GM19438 (cell line): ENCODE measurements around the gene PTPRC.

Experiments
- ATAC-seq: cut with Tn5 transposase; IDR thresholded peaks from one replicate; pipeline ENCODE4 v1.9.1; 2021; ENCODE audit warnings: low read depth; ENCODE audit not compliant: unreplicated experiment

Gene PTPRC

GRCh38 chr1:198620951-198621824 is 17.7 kb upstream of the PTPRC start:
- ATAC-seq = peak; percentile 69

- no peak for ATAC-seq
These were observed 16.8 kb upstream of the PTPRC start for GRCh38 chr1:198622001-198622400.

- ATAC-seq = no peak
These were observed 14.8 kb upstream of the PTPRC start for GRCh38 chr1:198623752-198624647.

- no peak for ATAC-seq
These were observed 14.2 kb upstream of the PTPRC start for GRCh38 chr1:198624648-198624980.

GRCh38 chr1:198627436-198628066 is 11.3 kb upstream of the PTPRC start:
- no peak for ATAC-seq

GRCh38 chr1:198628067-198628455 is 10.8 kb upstream of the PTPRC start:
- no peak for ATAC-seq

GRCh38 chr1:198629610-198630009 is 9.2 kb upstream of the PTPRC start:
- ATAC-seq = no peak

- no peak for ATAC-seq
These were observed 8.0 kb upstream of the PTPRC start for GRCh38 chr1:198630863-198631262.

GRCh38 chr1:198631292-198631691 is 7.5 kb upstream of the PTPRC start:
- no peak for ATAC-seq

GRCh38 chr1:198632007-198632406 is 6.8 kb upstream of the PTPRC start:
- no peak for ATAC-seq

- ATAC-seq = no peak
These were observed 5.1 kb upstream of the PTPRC start for GRCh38 chr1:198633675-198634121.

GRCh38 chr1:198635964-198636363 is 2.9 kb upstream of the PTPRC start:
- ATAC-seq = no peak

- no peak for ATAC-seq
These were observed 2.4 kb upstream of the PTPRC start for GRCh38 chr1:198636391-198636790.

GRCh38 chr1:198637157-198637556 is 1.7 kb upstream of the PTPRC start:
- ATAC-seq = no peak

GRCh38 chr1:198637916-198638437 is 863 bp upstream of the PTPRC start:
- no peak for ATAC-seq

GRCh38 chr1:198638441-198638840 is 399 bp upstream of the PTPRC start:
- peak; percentile 13 for ATAC-seq

GRCh38 chr1:198639671-198640143 is 867 bp downstream of the PTPRC start:
- ATAC-seq = no peak

- no peak for ATAC-seq
These were observed 1.3 kb downstream of the PTPRC start for GRCh38 chr1:198640174-198640573.

- peak; percentile 45 for ATAC-seq
These were observed 2.7 kb downstream of the PTPRC start for GRCh38 chr1:198641501-198641900.

- no peak for ATAC-seq
These were observed 3.3 kb downstream of the PTPRC start for GRCh38 chr1:198641966-198642668.
